A673 (cell line): ENCODE measurements around the gene GFY. TPM values are rescaled to one million over a fixed set of nuclear protein-coding genes. Genes with fewer than 3 reads are reported as not detected.

Experiments used
- BruUV-seq: library from RNA; stranded (reverse); fragments of 400-500 nt; replicated peaks from 2 replicates; lab custom pipeline; 2021; lab: Mats Ljungman, UMichigan
- CTCF ChIA-PET: fragments of 300-600 bp; sonication (Branson Sonifier 250); formaldehyde crosslinking; loops from one replicate; lab custom pipeline; 2022; ENCODE audit warnings: antibody characterized with exemption; lab: Charles Lee
- POLR2A ChIA-PET: fragments of 300-600 bp; sonication (Branson Sonifier 250); formaldehyde crosslinking; loops from one replicate; lab custom pipeline; 2022; ENCODE audit warnings: antibody characterized with exemption; ENCODE audit not compliant: low non-redundant PET; lab: Charles Lee
- DNase-seq: peaks from one replicate; pipeline ENCODE4 v3.0.0-alpha.2; 2015; ENCODE audit warnings: low spot score
- H3K27ac ChIP-seq: fragments of 200-600 bp; sonication (generic); 2 replicates; pipeline ENCODE4 v1.5.1; 2016; ENCODE audit warnings: mixed run types, low read depth, mild to moderate bottlenecking, mixed read lengths, antibody characterized with exemption, low read length; ENCODE audit not compliant: poor library complexity, severe bottlenecking
- H3K27me3 ChIP-seq: fragments of 200-600 bp; sonication (generic); replicated peaks from 2 replicates; pipeline ENCODE4 v1.6.1; 2017; ENCODE audit warnings: mixed run types, low read depth, mild to moderate bottlenecking, mixed read lengths, antibody characterized with exemption, low read length; ENCODE audit not compliant: insufficient read depth, poor library complexity
- H3K36me3 ChIP-seq: fragments of 200-600 bp; sonication (generic); 2 replicates; pipeline ENCODE4 v1.6.1; 2016; ENCODE audit warnings: mixed run types, mild to moderate bottlenecking, mixed read lengths, antibody characterized with exemption, low read length; ENCODE audit not compliant: insufficient read depth, poor library complexity, severe bottlenecking
- H3K4me1 ChIP-seq: fragments of 200-600 bp; sonication (generic); 2 replicates; pipeline ENCODE4 v1.6.1; 2017; ENCODE audit warnings: mixed run types, mild to moderate bottlenecking, mixed read lengths, antibody characterized with exemption, low read length; ENCODE audit not compliant: insufficient read depth, poor library complexity, severe bottlenecking
- H3K4me3 ChIP-seq: fragments of 200-600 bp; sonication (generic); 2 replicates; pipeline ENCODE4 v1.5.1; 2016; ENCODE audit warnings: low read depth, mixed run types, mild to moderate bottlenecking, mixed read lengths, low read length; ENCODE audit not compliant: poor library complexity, severe bottlenecking
- H3K9me3 ChIP-seq: fragments of 200-600 bp; sonication (generic); 2 replicates; pipeline ENCODE4 v1.6.1; 2016; ENCODE audit warnings: mixed run types, low read depth, mild to moderate bottlenecking, mixed read lengths, antibody characterized with exemption, low read length; ENCODE audit not compliant: poor library complexity, severe bottlenecking
- CTCF ChIP-seq: fragments of 300-800, 200-600 bp; sonication (generic); conservative IDR thresholded peaks from 2 replicates; pipeline ENCODE4 v1.5.1; 2017; ENCODE audit warnings: low read depth, mild to moderate bottlenecking, antibody characterized with exemption, low read length, moderate library complexity, mixed read lengths
- EZH2 ChIP-seq: fragments of 200-600 bp; sonication (generic); IDR thresholded peaks from 2 replicates; pipeline ENCODE4 v1.6.1; 2017; ENCODE audit warnings: borderline replicate concordance, low read depth, mild to moderate bottlenecking, mixed read lengths, antibody characterized with exemption, low read length; ENCODE audit not compliant: poor library complexity, severe bottlenecking
- intact Hi-C: fragments of 100-400 bp; cut with micrococcal nuclease; formaldehyde crosslinking; loops from one replicate; pipeline ENCODE4 v1.10.0; 2022; ENCODE audit not compliant: unreplicated experiment
- total RNA-seq: library from RNA; stranded (reverse); gene quantifications from 2 replicates; pipeline ENCODE4 v1.2.3, GENCODE V29; 2021

GFY gene
- total RNA-seq, 1 experiment from 2014 or later, result not detected

DNA sequence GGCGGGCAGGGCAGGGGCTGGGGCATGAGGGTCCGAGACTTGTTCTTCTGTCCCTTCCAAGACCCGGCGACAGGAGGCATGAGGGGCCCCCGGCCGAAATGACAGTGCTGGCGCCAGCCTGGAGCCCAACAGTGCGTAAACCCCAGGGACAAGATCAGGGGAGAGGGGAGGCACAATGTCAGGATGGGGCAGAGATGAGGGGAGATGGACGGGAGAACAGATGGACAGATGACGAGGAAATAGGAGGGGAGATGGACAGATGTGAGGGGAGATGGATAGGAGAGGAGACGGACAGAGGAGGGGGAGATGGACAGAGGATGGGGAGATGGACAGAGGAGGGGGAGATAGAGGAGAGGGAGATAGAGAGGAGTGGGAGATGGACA, 49.3 kb downstream of the GFY start:
- ChIA-PET POLR2A (no interaction called here), CTCF (interaction anchor here (0.6 kb wide), 1 partner anchor 75 kb away, joined by 3 read pairs; no protein-coding TSS in a partner anchor)
- Histone ChIP-seq H3K9me3 (no peaks in the 10 kb centered on the region), H3K4me1 (peaks cover 10% of the 10 kb centered on the region), H3K27me3 (no peaks in the 10 kb centered on the region), H3K36me3 (no peaks in the 10 kb centered on the region), H3K27ac (peak overlapping the region; percentile 59), H3K4me3 (peak overlapping the region; percentile 64)
- intact Hi-C loops, result no loop called here
- no peak for TF ChIP-seq CTCF
- no TSS peak for BruUV-seq
- no peak for DNase-seq

DNA sequence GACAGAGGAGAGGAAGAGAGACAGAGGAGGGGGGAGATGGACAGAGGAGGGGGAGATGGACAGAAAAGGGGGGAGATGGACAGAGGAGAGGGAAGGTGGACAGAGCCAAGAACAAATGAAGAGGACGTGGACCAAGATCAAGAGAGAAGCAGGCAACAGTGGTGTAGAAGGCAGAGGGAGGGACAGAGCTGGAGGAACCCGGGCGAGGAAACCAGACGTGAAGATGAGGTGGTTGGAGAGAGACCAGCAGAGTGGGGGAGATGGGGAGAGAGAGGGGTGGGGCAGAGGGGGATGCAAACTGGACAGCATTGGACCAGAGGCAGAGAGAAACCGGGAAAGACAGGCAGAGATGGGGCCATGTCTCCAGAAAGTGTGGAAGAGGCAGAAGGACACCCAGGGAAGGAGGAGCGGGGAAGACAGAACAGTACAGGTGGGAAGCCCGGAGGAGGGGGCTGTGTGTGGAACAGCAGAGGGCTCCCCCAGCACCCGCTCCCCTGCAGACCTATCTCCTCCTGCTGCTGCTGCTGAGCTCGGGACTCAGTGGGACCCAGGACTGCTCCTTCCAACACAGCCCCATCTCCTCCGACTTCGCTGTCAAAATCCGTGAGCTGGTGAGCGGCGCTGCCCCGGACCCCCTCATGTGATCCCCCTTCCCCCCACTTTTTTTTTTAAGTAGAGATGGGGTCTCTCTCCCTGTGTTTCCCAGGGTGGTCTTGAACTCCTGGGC, 50.2 kb downstream of the GFY start:
- DNase-seq, result no peak
- BruUV-seq, result no TSS peak
- Histone ChIP-seq H3K27ac (no peak overlapping the region), H3K4me1 (peaks cover 10% of the 10 kb centered on the region), H3K4me3 (no peak overlapping the region), H3K27me3 (no peaks in the 10 kb centered on the region), H3K9me3 (no peaks in the 10 kb centered on the region), H3K36me3 (no peaks in the 10 kb centered on the region)
- CTCF ChIA-PET, result interaction anchor here (0.6 to 1.2 kb wide), 4 partner anchors 17 to 83 kb away, joined by 3 to 6 read pairs (median 4); partner anchors contain the start of gene ALDH16A1
- POLR2A ChIA-PET, result interaction anchor here (0.5 kb wide), 1 partner anchor 52 kb away, joined by 8 read pairs; the partner anchor contains the start of gene RCN3
- intact Hi-C loops, result no loop called here
- no peak for TF ChIP-seq EZH2
- TF ChIP-seq CTCF, result no peak

- BruUV-seq, result no TSS peak
- ChIA-PET CTCF (interaction anchor here (0.6 to 1.2 kb wide), 6 partner anchors 18 to 110 kb away, joined by 3 to 12 read pairs (median 4); partner anchors contain the start of gene ALDH16A1), POLR2A (interaction anchor here (0.5 kb wide), 2 partner anchors 18 to 66 kb away, joined by 7 to 8 read pairs; no protein-coding TSS in a partner anchor)
- no peaks in the 10 kb centered on the region for H3K36me3 ChIP-seq
- no peaks in the 10 kb centered on the region for H3K27me3 ChIP-seq
- intact Hi-C loops, result no loop called here
- no peak overlapping the region for H3K27ac ChIP-seq
- H3K4me1 ChIP-seq, result peaks cover 10% of the 10 kb centered on the region
- no peak overlapping the region for H3K4me3 ChIP-seq
- peak; percentile 83 for TF ChIP-seq CTCF
- TF ChIP-seq EZH2, result no peak
- H3K9me3 ChIP-seq, result no peaks in the 10 kb centered on the region
- peak; percentile 83 for DNase-seq
Measured at GRCh38 chr19:49475995-49476880, 51.0 kb downstream of the GFY start.
